Measurements from ENCODE around the gene DGKZ.
"Not testable (repeated sequence)": the region's sequence is repeated elsewhere in the genome, so short reads cannot be mapped to it uniquely, and the experiment has no call there.

GRCh38 chr11:46371262-46371661, 24.0 kb downstream of the DGKZ start:
- TF ChIP-seq EZH2phosphoT487 (IDR thresholded peaks at IDR 0.05; ENCODE audit: insufficient read depth, low read depth); EZH2 (IDR thresholded peaks at IDR 0.05; ENCODE audit: insufficient read depth, poor library complexity, severe bottlenecking): not testable (repeated sequence)

Measured in GM23248 (cell line).